Mesendoderm (in vitro differentiated cells): ENCODE data around the gene GRAMD4.

Experiments
- DNase-seq: peaks from one replicate; pipeline ENCODE4 v3.0.0; 2013
- H2AK5ac ChIP-seq: 2 replicates; pipeline ENCODE4 v1.6.1; 2013; ENCODE audit warnings: low read length, inconsistent platforms
- H2BK120ac ChIP-seq: 2 replicates; pipeline ENCODE4 v1.6.1; 2013; ENCODE audit warnings: low read depth, mild to moderate bottlenecking, low read length, moderate library complexity, mixed read lengths
- H2BK15ac ChIP-seq: replicated peaks from 2 replicates; pipeline ENCODE4 v1.6.1; 2013; ENCODE audit warnings: low read depth, mild to moderate bottlenecking, moderate library complexity
- H2BK5ac ChIP-seq: 2 replicates; pipeline ENCODE4 v1.6.1; 2013; ENCODE audit warnings: low read length, inconsistent platforms
- H3K18ac ChIP-seq: 2 replicates; pipeline ENCODE4 v1.6.1; 2013; ENCODE audit warnings: mild to moderate bottlenecking, low read length, mixed read lengths
- H3K23ac ChIP-seq: one replicate; pipeline ENCODE4 v1.6.1; 2013; ENCODE audit warnings: low read length
- H3K27ac ChIP-seq: 2 replicates; pipeline ENCODE4 v1.5.1; 2013; ENCODE audit warnings: low read depth, mild to moderate bottlenecking, inconsistent platforms, low read length, moderate library complexity
- H3K27me3 ChIP-seq: 2 replicates; pipeline ENCODE4 v1.6.1; 2013; ENCODE audit warnings: low read length, control low read depth, mild to moderate bottlenecking, inconsistent platforms; ENCODE audit not compliant: insufficient read depth, poor library complexity
- H3K36me3 ChIP-seq: 2 replicates; pipeline ENCODE4 v1.6.1; 2013; ENCODE audit warnings: low read length, inconsistent platforms; ENCODE audit not compliant: control insufficient read depth, insufficient read depth
- H3K4ac ChIP-seq: one replicate; pipeline ENCODE4 v1.6.1; 2013; ENCODE audit warnings: low read depth, mild to moderate bottlenecking, low read length, moderate library complexity
- H3K4me1 ChIP-seq: 2 replicates; pipeline ENCODE4 v1.6.1; 2013; ENCODE audit warnings: low read depth, low read length, inconsistent platforms; ENCODE audit not compliant: control insufficient read depth
- H3K4me2 ChIP-seq: 2 replicates; pipeline ENCODE4 v1.6.1; 2013; ENCODE audit warnings: low read length
- H3K4me3 ChIP-seq: 2 replicates; pipeline ENCODE4 v1.5.1; 2013; ENCODE audit warnings: mild to moderate bottlenecking, low read length
- H3K56ac ChIP-seq: one replicate; pipeline ENCODE4 v1.6.1; 2013; ENCODE audit warnings: low read length
- H3K79me1 ChIP-seq: 2 replicates; pipeline ENCODE4 v1.6.1; 2013; ENCODE audit warnings: low read length, inconsistent platforms
- H3K79me2 ChIP-seq: 2 replicates; pipeline ENCODE4 v1.6.1; 2013; ENCODE audit warnings: mild to moderate bottlenecking, low read length; ENCODE audit not compliant: control insufficient read depth, insufficient read depth
- H3K9ac ChIP-seq: 2 replicates; pipeline ENCODE4 v1.6.1; 2013; ENCODE audit warnings: low read length, inconsistent platforms
- H4K5ac ChIP-seq: one replicate; pipeline ENCODE4 v1.6.1; 2013; ENCODE audit warnings: low read length
- H4K8ac ChIP-seq: one replicate; pipeline ENCODE4 v1.6.1; 2013; ENCODE audit warnings: low read depth, mild to moderate bottlenecking, control low read depth, low read length, moderate library complexity
- WGBS: extraction: QIAGEN DNeasy Blood & Tissue Kit; methylation state at CpG from one replicate; pipeline ENCODE4 v1.1.7; 2013; ENCODE audit warnings: low lambda C conversion rate, missing lambda C conversion rate; ENCODE audit not compliant: insufficient coverage; ENCODE audit errors: extremely low coverage; 5-methylcytosine and 5-hydroxymethylcytosine counted together

GRAMD4 gene

GRCh38 chr22:46727813-46728364 is 107.7 kb downstream of the GRAMD4 start:
- no CpG with 5 or more reads among the region's 19 CpGs for WGBS
- peaks cover 15% of the 10 kb centered on the region for H3K79me1 ChIP-seq
- peaks cover 5% of the 10 kb centered on the region for H3K79me2 ChIP-seq
- H3K4ac ChIP-seq = no peak overlapping the region
- no peak overlapping the region for H3K9ac ChIP-seq
- no peak overlapping the region for H3K18ac ChIP-seq
- no peaks in the 10 kb centered on the region for H3K27me3 ChIP-seq
- H3K23ac ChIP-seq = no peak overlapping the region
- H3K27ac ChIP-seq = no peak overlapping the region
- H3K4me3 ChIP-seq = no peak overlapping the region
- H2BK15ac ChIP-seq = no peak overlapping the region
- no peak overlapping the region for H4K8ac ChIP-seq
- H2AK5ac ChIP-seq = no peak overlapping the region
- no peak overlapping the region for H2BK120ac ChIP-seq
- no peak overlapping the region for H2BK5ac ChIP-seq
- H3K4me2 ChIP-seq = no peak overlapping the region
- no peaks in the 10 kb centered on the region for H3K36me3 ChIP-seq
- H3K4me1 ChIP-seq = peaks cover 3% of the 10 kb centered on the region
- no peak overlapping the region for H3K56ac ChIP-seq
- no peak overlapping the region for H4K5ac ChIP-seq
- no peak for DNase-seq

DNA sequence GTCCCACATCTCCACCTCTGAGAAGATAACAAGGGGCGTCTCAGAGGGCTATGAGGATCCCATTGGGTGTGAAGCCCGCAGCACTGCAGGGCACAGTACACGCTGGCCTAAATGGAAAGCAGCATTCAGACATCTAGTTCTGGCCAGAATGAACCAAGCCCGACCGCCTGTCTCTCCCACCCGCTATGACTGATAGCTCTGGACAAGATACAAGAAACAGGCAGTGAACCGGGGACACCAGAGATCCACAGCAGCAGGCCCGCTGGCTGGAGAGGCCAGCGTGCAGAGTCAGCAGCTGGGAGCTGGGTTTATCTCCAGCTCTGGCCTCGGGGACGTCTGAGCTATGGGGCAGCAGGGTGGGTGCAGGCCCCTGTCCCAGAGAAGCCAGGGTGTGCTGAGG is 108.3 kb downstream of the GRAMD4 start:
- Histone ChIP-seq H3K27me3 (no peaks in the 10 kb centered on the region), H3K36me3 (no peaks in the 10 kb centered on the region)

More for the DNA sequence above, 108.3 kb downstream of the GRAMD4 start:
- no peak overlapping the region for H3K4ac ChIP-seq
- no peak for DNase-seq
- no peak overlapping the region for H3K27ac ChIP-seq
- no peak overlapping the region for H2AK5ac ChIP-seq
- H4K8ac ChIP-seq = no peak overlapping the region
- H2BK5ac ChIP-seq = no peak overlapping the region
- no peak overlapping the region for H3K18ac ChIP-seq
- H4K5ac ChIP-seq = no peak overlapping the region
- H3K56ac ChIP-seq = no peak overlapping the region
- H3K79me2 ChIP-seq = peaks cover 5% of the 10 kb centered on the region
- no peak overlapping the region for H3K9ac ChIP-seq
- no peak overlapping the region for H3K23ac ChIP-seq
- H2BK120ac ChIP-seq = no peak overlapping the region
- no peak overlapping the region for H3K4me2 ChIP-seq
- no peak overlapping the region for H3K4me3 ChIP-seq
- H3K79me1 ChIP-seq = peaks cover 15% of the 10 kb centered on the region
- no CpG with 5 or more reads among the region's 11 CpGs for WGBS
- peaks cover 3% of the 10 kb centered on the region for H3K4me1 ChIP-seq
- no peak overlapping the region for H2BK15ac ChIP-seq
